H1 (cell line): ENCODE measurements around the gene SPDYE2. TPM values are rescaled to one million over a fixed set of nuclear protein-coding genes. Genes with fewer than 3 reads are reported as not detected.
A peak's percentile ranks its signal among the peaks of the same experiment; 100 is the strongest.
"Not testable (repeated sequence)": the region's sequence is repeated elsewhere in the genome, so short reads cannot be mapped to it uniquely, and the experiment has no call there.

ENCODE experiments used
- CTCF ChIA-PET: fragments of 300-600 bp; sonication (Branson Sonifier 250); formaldehyde crosslinking; loops from one replicate; lab custom pipeline; 2021; ENCODE audit not compliant: partially characterized antibody; lab: Charles Lee
- POLR2A ChIA-PET: fragments of 300-600 bp; sonication (Branson Sonifier 250); formaldehyde crosslinking; loops from one replicate; lab custom pipeline; 2021; ENCODE audit warnings: inconsistent platforms; ENCODE audit not compliant: partially characterized antibody; lab: Charles Lee
- DNase-seq, 2 experiments: peaks; one replicate each; pipeline versions ENCODE4 v3.0.0 to v3.0.0-alpha.2; 2010 to 2022; ENCODE audit warnings: low spot score in 2 of 2, low read depth in 1 of 2, mixed read lengths in 1 of 2
- FAIRE-seq: peaks from 2 replicates; lab custom pipeline; 2011; peaks lifted over from hg19 to GRCh38; lab: Jason Lieb, UNC
- H2AFZ ChIP-seq: 2 replicates; pipeline ENCODE4 v1.8.1; 2012; ENCODE audit warnings: low read length, inconsistent platforms
- H2AK5ac ChIP-seq: 2 replicates; pipeline ENCODE4 v1.6.1; 2013; ENCODE audit warnings: low read depth, low read length
- H2BK120ac ChIP-seq: replicated peaks from 2 replicates; pipeline ENCODE3; 2013; ENCODE audit warnings: low read depth, low read length, inconsistent platforms
- H2BK12ac ChIP-seq: 2 replicates; pipeline ENCODE4 v1.6.1; 2013; ENCODE audit warnings: low read depth, low read length
- H2BK15ac ChIP-seq: 2 replicates; pipeline ENCODE4 v1.6.1; 2013; ENCODE audit warnings: low read length
- H2BK20ac ChIP-seq: 2 replicates; pipeline ENCODE4 v1.6.1; 2013; ENCODE audit warnings: low read length
- H2BK5ac ChIP-seq: 2 replicates; pipeline ENCODE4 v1.6.1; 2013; ENCODE audit warnings: low read depth, low read length
- H3K14ac ChIP-seq: 2 replicates; pipeline ENCODE4 v1.6.1; 2013; ENCODE audit warnings: inconsistent platforms; ENCODE audit not compliant: insufficient read length
- H3K18ac ChIP-seq: 2 replicates; pipeline ENCODE4 v1.6.1; 2013; ENCODE audit warnings: low read length; ENCODE audit errors: extremely low read depth
- H3K23ac ChIP-seq: 2 replicates; pipeline ENCODE4 v1.6.1; 2013; ENCODE audit warnings: inconsistent platforms; ENCODE audit not compliant: insufficient read length
- H3K23me2 ChIP-seq: 2 replicates; pipeline ENCODE4 v1.6.1; 2013; ENCODE audit warnings: low read depth, low read length
- H3K27ac ChIP-seq: 2 replicates; pipeline ENCODE4 v1.6.1; 2011; ENCODE audit warnings: low read depth, low read length, inconsistent platforms
- H3K27me3 ChIP-seq, 4 experiments: replicated peaks in 1 of 4; 1 replicate in 1 of 4; 2 replicates in 3 of 4; pipeline versions ENCODE4 v1.6.1 to v1.8.1; 2011 to 2013; ENCODE audit warnings: low read length in 3 of 4, mild to moderate bottlenecking in 3 of 4, inconsistent platforms in 2 of 4, mixed read lengths in 2 of 4, moderate library complexity in 1 of 4; ENCODE audit not compliant: control insufficient read depth in 3 of 4, insufficient read depth in 3 of 4; ENCODE audit errors: extremely low read depth in 1 of 4
- H3K36me3 ChIP-seq, 4 experiments: 2 replicates each; pipeline versions ENCODE4 v1.6.1 to v1.8.1; 2011 to 2013; ENCODE audit warnings: mild to moderate bottlenecking in 4 of 4, low read length in 3 of 4, moderate library complexity in 2 of 4, control low read depth in 1 of 4, inconsistent platforms in 1 of 4; ENCODE audit not compliant: insufficient read depth in 4 of 4, control insufficient read depth in 2 of 4
- H3K4ac ChIP-seq: replicated peaks from 2 replicates; pipeline ENCODE3; 2013; ENCODE audit warnings: low read length, low read depth, mixed read lengths, inconsistent platforms; ENCODE audit not compliant: insufficient read length
- H3K4me1 ChIP-seq, 4 experiments: replicated peaks in 1 of 4; 1 replicate in 1 of 4; 2 replicates in 3 of 4; pipeline versions ENCODE4 v1.6.1 to v1.8.1; 2011 to 2013; ENCODE audit warnings: low read length in 3 of 4, inconsistent platforms in 2 of 4, mixed read lengths in 1 of 4; ENCODE audit not compliant: insufficient read depth in 4 of 4, control insufficient read depth in 3 of 4
- H3K4me2 ChIP-seq, 2 experiments: 2 replicates each; pipeline versions ENCODE4 v1.6.1 to v1.8.1; 2011 to 2013; ENCODE audit warnings: low read depth in 2 of 2, low read length in 2 of 2, control low read depth in 1 of 2, inconsistent platforms in 1 of 2, mild to moderate bottlenecking in 1 of 2; ENCODE audit not compliant: insufficient read depth in 1 of 2
- H3K4me3 ChIP-seq, 4 experiments: fragments of 200-600, 300-600 bp in 1 of 4; sonication (generic), shearing (Covaris generic), sonication (Bioruptor Twin) in 1 of 4; 2 replicates each; pipeline versions ENCODE4 v1.5.1 to v1.8.1; 2011 to 2016; ENCODE audit warnings: low read length in 4 of 4, low read depth in 3 of 4, control low read depth in 2 of 4, inconsistent platforms in 2 of 4, mild to moderate bottlenecking in 2 of 4, mixed read lengths in 1 of 4, moderate library complexity in 1 of 4; ENCODE audit not compliant: insufficient read depth in 2 of 4; ENCODE audit errors: extremely low read depth in 1 of 4
- H3K56ac ChIP-seq: replicated peaks from 2 replicates; pipeline ENCODE3; 2013; ENCODE audit warnings: low read depth, mild to moderate bottlenecking, mixed read lengths, low read length, inconsistent platforms; ENCODE audit not compliant: insufficient read length
- H3K79me1 ChIP-seq: 2 replicates; pipeline ENCODE4 v1.6.1; 2013; ENCODE audit warnings: low read depth, low read length, control low read depth
- H3K79me2 ChIP-seq, 2 experiments: 2 replicates each; pipeline versions ENCODE4 v1.6.1 to v1.8.1; 2012 to 2013; ENCODE audit warnings: low read length in 2 of 2, mild to moderate bottlenecking in 2 of 2, inconsistent platforms in 1 of 2; ENCODE audit not compliant: insufficient read depth in 2 of 2, control insufficient read depth in 1 of 2
- H3K9ac ChIP-seq, 4 experiments: replicated peaks in 1 of 4; 1 replicate in 1 of 4; 2 replicates in 3 of 4; pipeline versions ENCODE4 v1.6.1 to v1.8.1; 2011 to 2013; ENCODE audit warnings: low read depth in 3 of 4, low read length in 3 of 4, control low read depth in 2 of 4, mild to moderate bottlenecking in 2 of 4, moderate library complexity in 2 of 4, inconsistent platforms in 1 of 4; ENCODE audit errors: extremely low read depth in 1 of 4
- H3K9me3 ChIP-seq, 2 experiments: 2 replicates each; pipeline versions ENCODE4 v1.6.1 to v1.8.1; 2012 to 2013; ENCODE audit warnings: mild to moderate bottlenecking in 2 of 2, moderate library complexity in 2 of 2, control low read depth in 1 of 2, inconsistent platforms in 1 of 2, low read depth in 1 of 2, low read length in 1 of 2, mixed read lengths in 1 of 2; ENCODE audit not compliant: insufficient read depth in 2 of 2
- H4K20me1 ChIP-seq, 2 experiments: replicated peaks in 1 of 2; 2 replicates each; pipeline versions ENCODE3 to v1.8.1; 2011 to 2013; ENCODE audit warnings: inconsistent platforms in 2 of 2, low read length in 2 of 2, mild to moderate bottlenecking in 1 of 2; ENCODE audit not compliant: insufficient read depth in 2 of 2, control insufficient read depth in 1 of 2
- H4K5ac ChIP-seq: 2 replicates; pipeline ENCODE4 v1.6.1; 2013; ENCODE audit warnings: low read length, low read depth, mixed read lengths, inconsistent platforms; ENCODE audit not compliant: insufficient read length
- H4K8ac ChIP-seq: 2 replicates; pipeline ENCODE4 v1.8.0; 2013; ENCODE audit warnings: mild to moderate bottlenecking, moderate library complexity, low read length, inconsistent platforms; ENCODE audit not compliant: insufficient read depth; ENCODE audit errors: extremely low read depth
- H4K91ac ChIP-seq: replicated peaks from 2 replicates; pipeline ENCODE3; 2013; ENCODE audit warnings: low read length, mixed read lengths, inconsistent platforms; ENCODE audit not compliant: insufficient read length
- CHD2 ChIP-seq: IDR thresholded peaks from 2 replicates; pipeline ENCODE4 v1.6.1; 2012; ENCODE audit warnings: low read length, improper control_type of control experiment
- EGR1 ChIP-seq: IDR thresholded peaks from 2 replicates; pipeline ENCODE4 v1.6.1; 2011; ENCODE audit warnings: low read depth, low read length, borderline replicate concordance
- KDM1A ChIP-seq: fragments of 200-600, 300-600 bp; sonication (generic); IDR thresholded peaks from 2 replicates; pipeline ENCODE4 v1.7.1; 2016; ENCODE audit warnings: mild to moderate bottlenecking, low read length, borderline replicate concordance
- WGBS, 2 experiments: shearing (Covaris generic) in 1 of 2; methylation state at CpG; one replicate each; pipeline versions ENCODE4 v1.1.6 to v1.1.7; 2013 to 2015; ENCODE audit warnings: low lambda C conversion rate in 2 of 2, mixed read lengths in 2 of 2, inconsistent platforms in 1 of 2, low coverage in 1 of 2, missing lambda C conversion rate in 1 of 2; ENCODE audit not compliant: insufficient replicate concordance in 2 of 2, insufficient coverage in 1 of 2, insufficient read length in 1 of 2; ENCODE audit errors: extremely low coverage in 1 of 2, missing lambda C conversion rate in 1 of 2; 5-methylcytosine and 5-hydroxymethylcytosine counted together
- polyA plus RNA-seq, 7 experiments: library from polyadenylated mRNA; depleted of rRNA in 3 of 7; stranded (reverse) in 5 of 7; unstranded in 2 of 7; fragments of >200 nt in 5 of 7; fragments of 200-250 nt in 2 of 7; gene quantifications; 1 replicate in 5 of 7; 2 replicates in 1 of 7; 4 replicates in 1 of 7; pipeline versions ENCODE4 v1.2.1 to v1.2.3, GENCODE V29; 2011 to 2013; ENCODE audit warnings: missing spikeins in 2 of 7, mixed read lengths in 2 of 7
- total RNA-seq: library from RNA; stranded (reverse); fragmentation: NEBNext Ultra II Directional; extraction: Animal tissue kit (Norgen Biotek cat#: 25700); gene quantifications from 2 replicates; pipeline ENCODE4 v1.2.1, GENCODE V29; 2021

SPDYE2 gene
- total and polyA plus RNA-seq, 2 of the 8 experiments (the other 6 are each of a cell fraction or from before 2014, with no cell fraction given) = not detected

- H2BK12ac ChIP-seq, H4K8ac ChIP-seq, CTCF ChIA-PET, H3K4me1 ChIP-seq, H2AFZ ChIP-seq, H4K20me1 ChIP-seq, H3K79me2 ChIP-seq, H3K79me1 ChIP-seq, H4K91ac ChIP-seq, H3K9me3 ChIP-seq, H3K23me2 ChIP-seq, H3K9ac ChIP-seq, H4K5ac ChIP-seq, H3K27ac ChIP-seq, FAIRE-seq, H2BK120ac ChIP-seq, H3K4ac ChIP-seq, H3K23ac ChIP-seq, POLR2A ChIA-PET, H3K14ac ChIP-seq, H3K56ac ChIP-seq, H3K36me3 ChIP-seq, H3K27me3 ChIP-seq, H2BK15ac ChIP-seq: not testable (repeated sequence)
- H3K4me3 ChIP-seq = peak overlapping the region in 2 of 4 experiments; percentile 14 to 49; a peak in 3 of 8 replicates
- H3K4me2 ChIP-seq = peak overlapping the region; percentile 37 to 50; a peak in 3 of 4 replicates
- WGBS, 2 experiments = 68% methylated on average over 4 of the region's 5 CpGs; no CpG with 5 or more reads in 1 of the 2 experiments
- H2AK5ac ChIP-seq = peak overlapping the region; percentile 86; the same call in 1 of the 2 replicates
- peak in 1 of 2 experiments; percentile 71 for DNase-seq
- TF ChIP-seq KDM1A (0 out of 2 replicates have a peak, but pooled peaks have one; percentile 38), EGR1 (0 out of 2 replicates have a peak, but pooled peaks have one; percentile 11), CHD2 (peak; percentile 72; the same call in 1 of the 2 replicates)
- peak overlapping the region; percentile 90 for H3K18ac ChIP-seq
- H2BK5ac ChIP-seq = peak overlapping the region; percentile 81; the same call in 1 of the 2 replicates
- peak overlapping the region; percentile 62; the same call in 1 of the 2 replicates for H2BK20ac ChIP-seq
Observed at GRCh38 chr7:102512642-102513221, 38.3 kb upstream of the SPDYE2 start.
